GM19395 (cell line): ENCODE results near the gene CARD19.
"Not testable (repeated sequence)": the region's sequence is repeated elsewhere in the genome, so short reads cannot be mapped to it uniquely, and the experiment has no call there.

Experiments
- ATAC-seq: cut with Tn5 transposase; IDR thresholded peaks from one replicate; pipeline ENCODE4 v1.9.1; 2021; ENCODE audit warnings: mild to moderate bottlenecking, moderate library complexity; ENCODE audit not compliant: unreplicated experiment

Gene CARD19

DNA sequence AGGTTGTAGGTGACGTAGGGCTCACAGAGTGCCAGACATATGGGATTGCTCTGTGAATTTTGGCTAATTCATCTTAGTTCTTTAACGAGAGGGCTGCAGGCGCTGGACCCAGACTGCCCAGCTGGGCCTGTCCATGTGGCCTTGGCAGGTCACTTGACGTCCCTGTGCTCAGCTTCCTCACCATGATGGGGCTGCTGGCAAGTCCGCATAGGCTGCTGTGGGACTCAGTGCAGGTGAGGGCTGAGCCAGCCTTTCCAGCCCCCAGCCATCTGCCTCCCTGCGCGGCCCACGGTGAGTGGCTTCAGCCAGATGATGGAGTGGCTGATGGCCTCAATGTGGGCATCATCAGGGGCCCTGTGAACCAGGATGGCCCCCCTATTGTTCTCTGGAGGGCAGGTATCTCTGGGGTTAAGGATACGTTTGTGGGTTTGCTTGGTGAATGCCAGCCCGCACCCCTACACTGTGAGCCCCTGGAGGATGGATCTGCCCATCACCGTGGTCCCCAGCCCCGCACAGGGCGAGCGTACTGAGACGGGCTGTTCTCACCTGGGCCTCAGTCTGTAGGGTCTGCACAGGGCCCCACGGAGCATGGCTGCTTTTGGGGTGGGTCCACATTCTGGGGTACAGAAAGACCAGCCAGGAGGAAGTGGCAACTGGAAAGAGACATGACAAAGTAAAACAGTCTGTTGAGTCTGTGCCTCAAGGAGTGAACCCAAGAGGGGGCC lies 3.7 kb downstream of the CARD19 start:
- ATAC-seq, result no peak

DNA sequence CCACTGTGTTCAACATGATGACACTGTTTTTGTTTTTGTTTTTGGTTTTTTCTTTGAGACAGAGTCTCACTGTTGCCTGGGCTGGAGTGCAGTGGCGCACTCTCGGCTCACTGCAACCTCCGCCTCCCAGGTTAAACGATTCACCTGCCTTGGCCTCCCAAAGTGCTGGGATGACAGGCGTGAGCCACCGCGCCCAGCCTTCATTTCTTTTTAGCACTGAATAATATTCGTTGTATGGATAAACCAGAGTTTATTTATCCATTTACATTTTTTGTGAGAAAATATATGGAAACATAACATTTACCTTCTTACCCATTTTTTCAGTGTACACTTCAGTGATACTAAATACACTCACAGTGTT lies 4.2 kb downstream of the CARD19 start:
- no peak for ATAC-seq

DNA sequence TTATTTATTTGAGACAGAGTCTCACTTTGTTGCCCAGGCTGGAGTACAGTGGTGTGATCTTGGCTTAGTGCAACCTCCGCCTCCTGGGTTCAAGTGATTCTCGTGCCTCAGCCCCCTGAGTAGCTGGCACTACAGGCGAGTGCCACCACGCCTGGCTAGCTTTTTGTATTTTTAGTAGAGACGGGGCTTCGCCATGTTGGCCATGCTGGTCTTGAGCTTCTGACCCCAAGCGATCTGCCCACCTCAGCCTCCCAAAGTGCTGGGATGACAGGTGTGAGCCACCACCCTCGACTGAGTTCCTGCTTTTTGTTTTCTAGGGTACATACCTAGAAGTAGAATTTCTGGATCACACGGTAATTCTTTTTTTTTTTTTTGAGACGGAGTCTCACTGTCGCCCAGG lies 5.1 kb downstream of the CARD19 start:
- ATAC-seq, result not testable (repeated sequence)

DNA sequence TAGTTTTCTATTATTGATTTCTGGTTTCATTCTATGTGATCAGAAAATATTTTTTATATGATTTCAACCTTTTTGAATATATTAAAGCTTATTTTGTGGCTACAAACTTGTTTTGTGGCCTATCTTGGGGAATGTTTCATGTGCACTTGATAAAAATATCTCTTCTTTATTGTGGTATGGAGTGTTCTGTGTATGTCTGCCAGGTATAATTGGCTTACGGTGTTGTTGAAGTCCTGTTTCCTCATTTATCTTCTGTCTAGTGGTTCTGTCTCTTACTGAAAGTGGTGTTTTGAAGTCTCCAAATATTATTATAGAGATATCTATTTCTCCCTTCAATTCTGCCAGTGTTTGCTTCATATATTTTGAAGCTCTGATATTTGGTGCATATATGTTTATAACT lies 9.6 kb downstream of the CARD19 start:
- ATAC-seq, result no peak

DNA sequence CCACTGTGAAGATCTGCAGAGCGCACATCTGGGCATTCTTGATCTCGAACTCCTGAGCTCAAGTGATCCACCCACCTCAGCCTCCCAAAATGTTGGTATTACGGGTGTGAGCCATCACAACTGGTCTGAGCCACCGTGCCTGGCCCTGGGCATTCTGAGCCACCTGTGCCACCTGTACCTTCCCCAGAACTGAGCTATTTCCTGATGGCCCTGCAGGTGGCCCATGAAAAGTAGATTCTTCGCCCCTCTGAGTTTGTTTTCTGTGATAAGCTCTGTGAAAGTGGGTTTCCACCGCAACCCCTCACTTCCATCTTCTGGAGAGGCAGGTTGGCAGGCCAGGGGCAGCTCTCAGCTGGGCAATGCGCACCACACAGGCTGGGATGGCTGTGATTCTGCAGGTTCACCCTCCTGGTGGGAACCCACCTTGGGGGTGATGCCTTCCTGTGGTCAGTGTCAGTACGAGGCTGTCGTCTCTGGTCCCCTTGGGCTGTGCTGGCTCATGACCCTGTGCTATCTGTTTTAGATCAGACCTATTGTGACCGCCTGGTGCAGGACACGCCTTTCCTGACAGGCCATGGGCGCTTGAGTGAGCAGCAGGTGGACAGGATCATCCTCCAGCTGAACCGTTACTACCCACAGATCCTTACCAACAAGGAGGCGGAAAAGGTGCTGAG lies 11.3 kb downstream of the CARD19 start:
- ATAC-seq, result no peak

DNA sequence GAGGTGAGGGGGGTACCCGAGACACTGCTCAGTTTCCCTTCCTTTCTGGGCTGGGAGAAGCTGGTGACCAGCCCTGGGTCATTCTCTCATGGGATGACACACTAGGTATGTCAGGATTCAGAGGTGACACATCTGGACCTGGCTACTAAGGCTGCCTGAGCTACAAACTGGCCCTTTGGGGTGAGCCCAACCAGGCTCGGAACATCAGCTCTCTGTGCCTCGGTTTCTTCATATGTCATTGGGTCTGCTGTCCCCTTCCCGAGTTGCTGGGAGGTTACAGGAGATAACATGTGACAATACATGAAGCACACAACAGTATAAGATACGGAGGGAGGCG lies 11.8 kb downstream of the CARD19 start:
- no peak for ATAC-seq

DNA sequence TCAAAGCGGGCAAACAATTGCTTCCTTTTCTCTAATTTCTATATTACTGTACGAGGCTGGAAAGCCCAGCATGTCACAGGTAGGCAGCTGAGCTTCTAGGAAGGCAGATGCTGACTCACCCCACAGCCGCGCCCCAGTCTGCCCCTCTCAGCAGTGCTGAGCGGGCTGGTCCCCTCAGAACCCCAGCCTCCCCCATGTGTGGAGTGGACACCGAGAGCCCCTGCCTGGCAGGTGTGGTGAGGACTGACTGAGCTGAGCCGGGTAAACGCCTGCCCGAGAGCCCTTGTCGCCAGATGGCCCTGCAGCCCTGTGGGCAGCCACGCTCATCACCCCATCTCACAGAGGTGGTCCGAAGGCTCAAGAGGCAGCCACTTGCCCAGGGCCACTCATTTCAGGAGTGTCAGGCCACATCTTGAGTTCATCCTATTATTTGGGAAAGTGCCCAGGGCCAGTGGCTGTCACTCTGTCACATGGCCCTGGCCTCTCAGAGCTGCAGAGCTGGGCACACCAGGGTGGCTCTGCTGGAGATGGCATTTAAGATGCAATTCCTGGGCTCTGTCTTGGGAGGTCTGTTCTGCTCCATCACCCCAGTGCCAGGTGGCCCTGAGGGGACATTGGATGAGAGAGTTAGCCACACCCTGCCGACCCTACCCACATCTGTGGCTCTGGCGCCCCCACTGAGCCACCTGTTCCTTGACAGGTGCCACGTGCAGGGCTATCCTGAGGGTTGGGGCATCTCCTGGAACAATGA lies 12.4 kb downstream of the CARD19 start:
- no peak for ATAC-seq

DNA sequence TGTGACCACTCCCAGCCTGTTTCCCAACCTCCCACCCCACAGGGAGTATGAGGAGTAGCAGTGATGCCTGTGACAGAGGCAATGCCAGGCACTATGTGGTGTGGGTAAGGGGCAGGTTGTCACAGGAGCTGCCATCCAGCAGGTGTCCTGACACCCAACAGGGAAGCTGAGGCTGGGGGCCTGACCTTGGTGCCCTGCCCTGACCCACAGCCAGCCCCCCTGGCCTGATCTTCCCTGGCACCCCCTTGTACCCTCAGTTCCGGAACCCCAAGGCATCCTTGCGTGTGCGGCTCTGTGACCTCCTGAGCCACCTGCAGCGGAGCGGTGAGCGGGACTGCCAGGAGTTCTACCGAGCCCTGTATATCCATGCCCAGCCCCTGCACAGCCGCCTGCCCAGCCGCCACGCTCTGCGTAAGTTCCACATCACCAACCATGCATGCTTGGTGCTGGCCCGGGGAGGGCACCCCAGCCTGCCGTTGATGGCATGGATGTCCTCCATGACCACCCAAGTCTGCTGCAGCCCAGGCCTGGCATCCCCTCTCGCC lies 14.4 kb downstream of the CARD19 start:
- ATAC-seq, result no peak

DNA sequence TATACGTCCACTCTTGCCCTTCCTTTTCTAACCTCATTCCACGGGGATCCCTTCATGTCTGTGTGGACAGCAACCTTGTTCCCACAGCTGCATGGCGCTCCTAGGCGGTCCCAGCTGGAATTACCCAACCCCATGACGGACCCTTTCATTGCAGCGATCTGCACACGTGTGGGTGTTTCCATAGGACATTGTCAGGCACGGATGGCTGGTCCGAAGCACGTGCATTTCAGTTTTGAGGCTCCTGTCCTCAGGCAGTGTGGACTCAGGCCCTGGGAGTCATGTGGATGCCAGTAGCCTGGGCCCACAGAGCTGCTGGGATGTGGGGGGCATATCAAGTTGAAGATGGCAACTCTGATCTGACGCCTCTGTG lies 15.0 kb downstream of the CARD19 start:
- ATAC-seq, result no peak

DNA sequence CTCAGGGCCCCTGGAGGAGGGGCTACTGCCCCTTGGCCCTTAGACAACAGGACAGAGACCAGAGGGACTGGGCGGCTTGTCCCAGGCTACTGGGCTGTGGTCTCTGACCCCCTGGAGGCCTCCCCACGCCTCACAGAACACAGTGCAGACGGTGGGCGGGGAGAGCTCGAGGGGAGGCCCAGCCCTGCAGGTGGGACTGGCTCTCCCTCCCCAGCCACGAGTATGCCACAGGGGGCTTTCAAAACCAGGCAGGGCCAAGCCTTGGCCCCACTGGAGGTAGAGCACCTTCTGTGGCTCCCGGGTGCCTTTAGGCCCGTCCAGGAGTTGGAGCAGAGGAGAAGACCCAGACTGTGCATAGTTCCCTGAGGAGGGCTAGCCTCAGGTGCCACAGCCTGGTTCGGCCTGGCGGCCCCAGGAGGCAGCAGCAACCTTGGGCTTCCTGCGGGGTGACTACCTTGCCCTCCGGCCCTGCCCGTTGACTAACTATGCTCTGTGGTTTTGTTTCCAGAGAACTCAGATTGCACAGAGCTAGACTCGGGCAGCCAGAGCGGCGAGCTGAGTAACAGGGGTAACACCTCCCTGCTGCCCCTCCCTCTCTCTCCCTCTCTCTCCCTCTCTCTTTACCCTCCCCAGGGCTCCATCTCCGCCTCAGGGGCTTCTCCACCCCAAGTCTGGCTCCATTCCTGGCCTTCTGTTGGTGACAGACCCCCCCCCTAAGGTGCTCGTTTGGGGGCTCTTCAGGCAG lies 15.5 kb downstream of the CARD19 start:
- no peak for ATAC-seq

DNA sequence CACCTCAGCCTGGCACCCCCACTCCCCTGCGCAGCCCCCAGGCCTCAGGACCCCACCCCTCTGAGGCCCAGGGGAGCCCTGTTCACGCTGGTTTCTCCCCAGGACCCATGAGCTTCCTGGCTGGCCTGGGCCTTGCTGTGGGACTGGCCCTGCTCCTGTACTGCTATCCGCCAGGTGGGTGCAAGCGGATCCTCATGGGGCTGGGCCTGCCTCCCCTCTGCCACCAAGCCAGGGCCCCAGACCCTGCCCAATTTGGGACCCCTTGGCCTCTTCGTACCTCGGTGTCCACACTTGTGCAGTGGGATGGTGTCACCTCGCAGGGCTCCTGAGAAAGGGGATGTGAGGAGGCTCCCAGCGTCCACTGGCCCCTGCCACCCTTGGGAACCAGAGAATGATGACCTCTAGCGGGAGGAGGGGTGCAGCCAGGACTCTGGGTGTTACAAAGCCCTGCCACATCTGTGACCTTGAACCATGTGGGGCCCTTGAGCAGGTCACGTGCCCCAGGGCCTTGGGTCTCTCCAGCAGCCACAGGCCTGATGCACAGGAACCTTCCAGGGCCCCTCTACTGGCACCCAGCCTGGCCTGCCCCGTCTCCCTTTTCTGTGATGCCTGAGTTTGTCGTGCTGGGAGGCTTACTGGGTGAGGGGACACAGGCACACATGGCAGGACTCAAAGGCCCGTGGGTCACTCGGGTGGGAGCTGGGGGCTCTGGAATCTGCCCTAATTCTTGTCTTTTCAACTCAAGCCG lies 16.3 kb downstream of the CARD19 start:
- no peak for ATAC-seq

DNA sequence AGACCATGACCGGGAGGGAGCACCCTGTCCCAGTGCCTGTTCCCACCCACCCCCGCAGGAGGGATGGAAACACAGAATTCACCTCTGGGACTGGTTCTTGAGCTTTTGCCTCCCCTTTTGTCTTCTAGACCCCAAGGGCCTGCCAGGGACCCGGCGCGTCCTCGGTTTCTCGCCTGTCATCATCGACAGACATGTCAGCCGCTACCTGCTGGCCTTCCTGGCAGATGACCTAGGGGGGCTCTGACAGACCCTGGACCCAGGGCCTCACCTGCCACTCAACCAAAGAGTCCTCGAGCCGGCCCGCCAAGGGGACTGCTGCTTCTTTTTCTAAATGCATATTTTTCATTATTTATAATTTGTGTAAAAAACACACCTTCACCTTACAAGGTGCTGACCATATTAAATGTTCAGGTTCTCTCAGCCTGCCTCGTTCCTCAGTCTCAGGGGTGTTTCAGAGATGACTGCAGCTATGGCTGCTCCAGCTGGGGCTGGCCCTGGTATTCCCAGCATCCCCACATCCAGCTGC lies 16.9 kb downstream of the CARD19 start:
- ATAC-seq, result no peak

DNA sequence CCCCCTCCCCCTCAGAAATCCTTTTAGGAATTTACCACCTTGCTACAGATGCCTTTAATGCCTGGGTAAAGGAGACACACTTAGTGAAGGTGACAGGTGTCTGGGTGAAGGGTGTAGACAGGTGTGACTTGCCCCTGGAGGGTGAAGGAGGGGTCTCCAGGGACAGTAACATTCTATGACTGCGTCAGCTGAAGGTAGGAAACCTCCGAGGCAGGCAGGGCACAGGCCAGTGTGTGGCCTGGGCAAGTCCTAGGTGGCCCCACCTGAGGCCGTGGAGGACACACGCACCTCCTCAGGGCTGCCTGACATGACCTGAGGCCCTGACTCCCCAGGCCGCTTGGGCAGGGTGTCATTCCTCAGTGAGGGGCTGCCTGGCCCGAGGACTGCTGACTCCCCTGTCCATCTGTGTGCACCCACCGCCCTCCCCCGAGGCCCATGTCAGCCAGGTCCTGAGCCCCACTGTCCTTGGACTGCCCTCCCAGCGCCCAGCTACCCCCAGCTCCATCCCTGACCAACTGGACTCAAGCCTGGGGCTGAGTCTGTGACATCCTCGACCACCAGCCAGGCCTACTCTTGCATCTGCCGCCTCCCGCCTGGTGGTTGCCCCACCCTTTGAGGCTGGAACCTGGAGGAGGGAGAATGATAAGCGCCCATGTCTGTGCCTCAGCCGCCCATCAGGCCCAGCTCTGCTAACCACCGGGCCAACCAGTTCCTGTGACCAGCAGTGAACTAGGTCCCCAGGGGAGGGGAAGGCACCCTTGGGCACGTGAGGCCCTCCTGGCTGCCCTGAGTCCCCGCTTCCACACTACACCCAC lies 18.4 kb downstream of the CARD19 start:
- ATAC-seq, result no peak

DNA sequence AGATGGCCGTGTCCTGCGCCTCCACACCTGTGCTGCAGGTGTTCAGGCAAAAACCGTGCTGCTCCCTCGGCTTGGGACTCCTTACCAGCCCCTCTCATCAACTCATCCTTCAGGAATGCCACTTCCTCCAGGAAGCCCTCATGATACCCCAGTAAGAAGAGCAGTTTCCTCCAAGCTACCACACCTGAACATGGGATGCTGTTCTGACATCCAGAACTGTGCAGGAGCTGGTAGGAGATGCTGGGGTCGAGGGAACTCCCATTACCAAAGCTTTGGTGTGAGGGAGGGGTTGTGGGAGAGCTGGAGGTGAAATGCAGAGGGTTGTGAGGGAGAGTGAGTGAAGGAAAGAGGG lies 18.9 kb downstream of the CARD19 start:
- no peak for ATAC-seq

DNA sequence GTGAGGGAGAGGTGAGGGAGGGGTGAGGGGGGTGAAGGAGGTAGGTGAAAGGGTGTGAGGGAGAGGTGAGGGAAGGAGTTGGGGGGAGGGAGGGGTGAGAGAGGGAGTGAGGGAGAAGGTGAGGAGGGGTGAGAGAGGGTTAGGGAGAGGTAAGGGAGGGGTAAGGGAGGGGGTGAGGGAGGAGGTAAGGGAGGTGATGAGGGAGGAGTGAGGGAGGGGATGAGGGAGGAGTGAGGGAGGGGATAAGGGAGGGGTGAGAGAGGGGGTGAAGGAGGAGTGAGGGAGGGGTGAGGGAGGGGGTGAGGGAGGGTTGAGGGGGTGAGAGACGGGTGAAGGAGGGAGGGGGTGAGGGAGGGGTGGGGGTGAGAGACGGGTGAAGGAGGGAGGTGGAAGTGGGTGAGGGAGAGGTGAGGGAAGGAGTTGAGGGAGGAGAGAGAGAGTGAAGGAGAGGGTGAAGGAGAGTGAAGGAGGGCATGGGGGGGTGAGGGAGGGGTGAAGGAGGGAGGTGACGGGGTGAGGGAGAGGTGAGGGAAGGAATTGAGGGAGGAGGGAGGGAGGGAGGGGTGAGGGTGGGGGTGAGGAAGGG lies 19.6 kb downstream of the CARD19 start:
- no peak for ATAC-seq

DNA sequence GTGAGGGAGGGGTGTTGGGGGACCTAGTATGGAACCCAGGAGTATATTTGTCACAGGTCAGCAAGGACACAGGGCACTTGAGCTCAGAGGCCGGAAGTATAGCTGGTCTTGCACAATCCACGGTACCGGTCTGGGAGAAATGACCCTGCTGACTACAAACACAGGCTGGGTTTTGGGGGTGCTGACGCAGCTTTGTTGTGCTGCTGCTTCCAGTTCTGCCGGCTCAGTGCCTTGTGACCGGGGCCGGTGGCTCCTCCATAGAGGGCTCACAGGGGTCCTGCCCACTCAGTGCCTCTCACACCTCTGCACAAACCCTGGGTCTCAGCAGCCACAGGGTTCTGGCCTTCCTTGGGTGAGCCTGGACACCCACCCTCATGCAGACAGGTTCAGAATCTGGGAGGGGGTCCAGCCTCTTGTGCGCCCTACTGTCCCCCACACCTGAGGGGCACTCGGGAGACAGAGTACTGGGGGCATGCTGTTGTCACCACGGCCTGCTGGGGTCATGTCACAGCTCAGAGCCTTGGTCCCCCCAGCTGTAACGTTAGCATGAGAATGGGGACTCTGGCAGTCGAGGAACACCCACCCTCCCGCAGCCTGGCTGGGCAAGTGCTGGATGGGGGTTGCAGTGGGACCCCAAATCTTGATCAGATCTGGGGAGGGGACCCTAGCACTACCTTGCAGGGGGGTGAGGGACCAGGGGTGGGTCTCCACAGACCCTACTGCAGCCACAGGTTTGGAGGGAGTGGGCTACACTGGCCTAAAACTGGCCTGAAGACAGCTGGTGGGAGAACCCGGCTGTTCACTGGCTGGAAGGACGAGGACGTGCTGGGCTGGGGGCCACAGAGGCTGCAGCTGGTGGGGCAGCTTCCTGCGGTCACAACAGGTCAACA lies 20.3 kb downstream of the CARD19 start:
- no peak for ATAC-seq

DNA sequence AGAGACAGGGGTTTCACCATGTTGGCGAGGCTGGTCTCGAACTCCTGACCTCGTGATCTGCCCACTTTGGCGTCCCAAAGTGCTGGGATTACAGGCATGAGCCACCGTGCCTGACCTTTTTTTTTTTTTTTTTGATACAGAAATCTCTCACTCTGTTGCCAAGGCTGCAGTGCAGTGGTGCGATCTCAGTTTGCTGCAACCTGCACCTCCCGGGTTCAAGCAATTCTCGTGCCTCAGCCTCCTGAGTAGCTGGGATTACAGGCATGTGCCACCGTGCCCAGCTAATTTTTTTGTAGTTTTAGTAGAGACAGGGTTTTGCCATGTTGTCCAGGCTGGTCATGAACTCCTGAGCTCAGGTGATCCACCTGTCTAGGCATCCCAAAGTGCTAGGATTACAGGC lies 21.5 kb downstream of the CARD19 start:
- ATAC-seq, result not testable (repeated sequence)
